HEK293 (cell line): ENCODE data around the gene PSMD5.

Experiments
- CTCF ChIA-PET: fragments of 350-600 bp; formaldehyde crosslinking; extraction: SDS; loops from one replicate; lab custom pipeline; 2021; ENCODE audit warnings: antibody characterized with exemption; lab: Yijun Ruan, JAX
- POLR2A ChIA-PET: fragments of 300-600 bp; formaldehyde crosslinking; extraction: SDS; loops from one replicate; lab custom pipeline; 2020; ENCODE audit warnings: antibody characterized with exemption, inconsistent platforms; lab: Yijun Ruan, JAX
- H3K27ac ChIP-seq: fragments of 200-500 bp; sonication (Bioruptor generic); 2 replicates; pipeline ENCODE4 v1.5.1; 2014; ENCODE audit warnings: low read depth, low read length, control low read depth, inconsistent platforms; ENCODE audit errors: extremely low read depth
- H3K36me3 ChIP-seq, 2 experiments: fragments of 200-500 bp in 1 of 2; sonication (Bioruptor generic) in 1 of 2; 1 replicate in 1 of 2; 2 replicates in 1 of 2; pipeline ENCODE4 v1.5.1; 2014 to 2017; ENCODE audit warnings: inconsistent platforms in 2 of 2, low read length in 2 of 2; ENCODE audit not compliant: control insufficient read depth in 2 of 2, insufficient read depth in 1 of 2
- H3K4me1 ChIP-seq: fragments of 200-500 bp; sonication (Bioruptor generic); 2 replicates; pipeline ENCODE4 v1.5.1; 2014; ENCODE audit warnings: mild to moderate bottlenecking, low read length, inconsistent platforms; ENCODE audit not compliant: control insufficient read depth, insufficient read depth
- H3K4me3 ChIP-seq: 2 replicates; pipeline ENCODE4 v1.5.1; 2011; ENCODE audit warnings: low read depth, mild to moderate bottlenecking, control low read depth, low read length, moderate library complexity
- H3K9me3 ChIP-seq: fragments of 200-500 bp; sonication (Bioruptor generic); 2 replicates; pipeline ENCODE4 v1.5.1; 2014; ENCODE audit warnings: low read depth, low read length, inconsistent platforms; ENCODE audit not compliant: control insufficient read depth, insufficient read depth
- IKZF3 ChIP-seq: fragments of 450-650 bp; IDR thresholded peaks from 2 replicates; pipeline ENCODE4 v1.5.0; 2018; ENCODE audit warnings: missing biosample characterization, mild to moderate bottlenecking, missing genetic modification characterization, moderate library complexity
- WT1 ChIP-seq: fragments of 450-650 bp; formaldehyde crosslinking; IDR thresholded peaks from 2 replicates; pipeline ENCODE4 v1.5.1; 2016; ENCODE audit warnings: missing biosample characterization, missing genetic modification characterization
- ZBTB8A ChIP-seq: fragments of 450-650 bp; formaldehyde crosslinking; IDR thresholded peaks from 2 replicates; pipeline ENCODE4 v1.5.1; 2016; ENCODE audit warnings: missing biosample characterization, missing genetic modification characterization
- ZNF121 ChIP-seq: fragments of 450-650 bp; formaldehyde crosslinking; IDR thresholded peaks from 2 replicates; pipeline ENCODE4 v1.5.1; 2016; ENCODE audit warnings: missing biosample characterization, missing genetic modification characterization
- ZNF138 ChIP-seq: fragments of 450-650 bp; formaldehyde crosslinking; IDR thresholded peaks from 2 replicates; pipeline ENCODE4 v1.5.1; 2016; ENCODE audit warnings: missing biosample characterization, missing genetic modification characterization, borderline replicate concordance
- ZNF169 ChIP-seq: fragments of 450-650 bp; formaldehyde crosslinking; IDR thresholded peaks from 2 replicates; pipeline ENCODE4 v1.5.1; 2016; ENCODE audit warnings: missing biosample characterization, missing genetic modification characterization
- ZNF324 ChIP-seq: fragments of 450-650 bp; formaldehyde crosslinking; IDR thresholded peaks from 2 replicates; pipeline ENCODE4 v1.5.1; 2016; ENCODE audit warnings: missing biosample characterization, missing genetic modification characterization
- ZNF341 ChIP-seq: fragments of 450-650 bp; formaldehyde crosslinking; IDR thresholded peaks from 2 replicates; pipeline ENCODE4; 2016; ENCODE audit warnings: low read depth, missing biosample characterization, missing genetic modification characterization
- ZNF529 ChIP-seq: fragments of 450-650 bp; formaldehyde crosslinking; IDR thresholded peaks from 2 replicates; pipeline ENCODE4 v1.5.1; 2017; ENCODE audit warnings: missing genetic modification characterization, missing biosample characterization; ENCODE audit not compliant: insufficient replicate concordance
- ZNF549 ChIP-seq: fragments of 450-650 bp; IDR thresholded peaks from 2 replicates; pipeline ENCODE4 v1.5.1; 2018; ENCODE audit warnings: missing biosample characterization, missing genetic modification characterization, mild to moderate bottlenecking, inconsistent platforms, moderate library complexity
- ZNF561 ChIP-seq: fragments of 450-650 bp; IDR thresholded peaks from 2 replicates; pipeline ENCODE4 v1.5.1; 2018; ENCODE audit warnings: missing biosample characterization, missing genetic modification characterization, borderline replicate concordance
- ZNF624 ChIP-seq: fragments of 450-650 bp; formaldehyde crosslinking; IDR thresholded peaks from 2 replicates; pipeline ENCODE4 v1.5.1; 2017; ENCODE audit warnings: missing biosample characterization, missing genetic modification characterization
- ZNF626 ChIP-seq: fragments of 450-650 bp; sonication (Bioruptor Pico); formaldehyde crosslinking; IDR thresholded peaks from 2 replicates; pipeline ENCODE4 v1.5.1; 2018; ENCODE audit warnings: missing biosample characterization, missing genetic modification characterization, inconsistent platforms
- ZNF629 ChIP-seq: fragments of 450-650 bp; formaldehyde crosslinking; IDR thresholded peaks from 2 replicates; pipeline ENCODE4 v1.5.1; 2017; ENCODE audit warnings: missing biosample characterization, missing genetic modification characterization
- ZNF658 ChIP-seq: fragments of 450-650 bp; formaldehyde crosslinking; IDR thresholded peaks from 2 replicates; pipeline ENCODE4; 2016; ENCODE audit warnings: missing biosample characterization, missing genetic modification characterization
- ZNF768 ChIP-seq: fragments of 450-650 bp; formaldehyde crosslinking; IDR thresholded peaks from 2 replicates; pipeline ENCODE4 v1.5.1; 2018; ENCODE audit warnings: missing biosample characterization, mild to moderate bottlenecking, missing genetic modification characterization
- ZNF830 ChIP-seq: fragments of 450-650 bp; IDR thresholded peaks from 2 replicates; pipeline ENCODE4 v1.5.0; 2018; ENCODE audit warnings: missing biosample characterization, missing genetic modification characterization, low read depth, mild to moderate bottlenecking, moderate library complexity
- ZSCAN16 ChIP-seq: fragments of 450-650 bp; formaldehyde crosslinking; IDR thresholded peaks from 2 replicates; pipeline ENCODE4 v1.5.1; 2016; ENCODE audit warnings: missing biosample characterization, missing genetic modification characterization
- TF ChIP-seq, protein P1 (sequence below): fragments of 450-650 bp; formaldehyde crosslinking; IDR thresholded peaks from 2 replicates; pipeline ENCODE4 v1.5.1; 2016; ENCODE audit warnings: missing biosample characterization, missing genetic modification characterization
- TF ChIP-seq, protein P2 (sequence below): fragments of 450-650 bp; IDR thresholded peaks from 2 replicates; pipeline ENCODE4 v1.5.1; 2018; ENCODE audit warnings: missing biosample characterization, missing genetic modification characterization
- TF ChIP-seq, protein P3 (sequence below): fragments of 450-650 bp; formaldehyde crosslinking; IDR thresholded peaks from 2 replicates; pipeline ENCODE4 v1.5.1; 2016; ENCODE audit warnings: missing biosample characterization, missing genetic modification characterization
- TF ChIP-seq, protein P4 (sequence below): fragments of 450-650 bp; formaldehyde crosslinking; IDR thresholded peaks from 2 replicates; pipeline ENCODE4 v1.5.1; 2017; ENCODE audit warnings: missing biosample characterization, mild to moderate bottlenecking, missing genetic modification characterization, moderate library complexity
- TF ChIP-seq, protein P5 (sequence below): fragments of 450-650 bp; formaldehyde crosslinking; IDR thresholded peaks from 2 replicates; pipeline ENCODE4; 2016; ENCODE audit warnings: missing biosample characterization, missing genetic modification characterization

Gene PSMD5

DNA sequence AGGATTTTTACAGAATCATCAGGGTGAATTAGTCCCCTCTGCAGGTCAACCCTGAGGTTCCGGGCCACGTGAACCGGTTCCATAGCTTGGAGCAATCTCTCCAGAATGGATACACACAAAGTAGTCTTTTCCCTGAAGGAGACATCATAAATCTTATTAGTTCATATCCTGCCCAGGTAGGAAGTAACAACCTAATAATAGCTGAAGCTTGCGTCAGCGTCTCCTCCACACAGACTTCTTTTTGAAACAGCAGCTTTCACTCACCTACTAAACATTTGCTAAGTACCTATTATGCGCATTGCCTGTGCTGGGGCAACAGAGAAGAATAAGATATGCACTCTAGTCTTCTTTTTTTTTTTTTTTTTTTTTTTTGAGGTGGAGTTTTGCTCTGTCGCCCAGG lies 9.4 kb downstream of the PSMD5 start:
- POLR2A ChIA-PET: no interaction called here
- Histone ChIP-seq H3K27ac (no peak overlapping the region), H3K4me3 (no peak overlapping the region), H3K4me1 (no peaks in the 10 kb centered on the region), H3K36me3 (no peaks in the 10 kb centered on the region), H3K9me3 (no peaks in the 10 kb centered on the region)
- TF ChIP-seq, protein P1, sequence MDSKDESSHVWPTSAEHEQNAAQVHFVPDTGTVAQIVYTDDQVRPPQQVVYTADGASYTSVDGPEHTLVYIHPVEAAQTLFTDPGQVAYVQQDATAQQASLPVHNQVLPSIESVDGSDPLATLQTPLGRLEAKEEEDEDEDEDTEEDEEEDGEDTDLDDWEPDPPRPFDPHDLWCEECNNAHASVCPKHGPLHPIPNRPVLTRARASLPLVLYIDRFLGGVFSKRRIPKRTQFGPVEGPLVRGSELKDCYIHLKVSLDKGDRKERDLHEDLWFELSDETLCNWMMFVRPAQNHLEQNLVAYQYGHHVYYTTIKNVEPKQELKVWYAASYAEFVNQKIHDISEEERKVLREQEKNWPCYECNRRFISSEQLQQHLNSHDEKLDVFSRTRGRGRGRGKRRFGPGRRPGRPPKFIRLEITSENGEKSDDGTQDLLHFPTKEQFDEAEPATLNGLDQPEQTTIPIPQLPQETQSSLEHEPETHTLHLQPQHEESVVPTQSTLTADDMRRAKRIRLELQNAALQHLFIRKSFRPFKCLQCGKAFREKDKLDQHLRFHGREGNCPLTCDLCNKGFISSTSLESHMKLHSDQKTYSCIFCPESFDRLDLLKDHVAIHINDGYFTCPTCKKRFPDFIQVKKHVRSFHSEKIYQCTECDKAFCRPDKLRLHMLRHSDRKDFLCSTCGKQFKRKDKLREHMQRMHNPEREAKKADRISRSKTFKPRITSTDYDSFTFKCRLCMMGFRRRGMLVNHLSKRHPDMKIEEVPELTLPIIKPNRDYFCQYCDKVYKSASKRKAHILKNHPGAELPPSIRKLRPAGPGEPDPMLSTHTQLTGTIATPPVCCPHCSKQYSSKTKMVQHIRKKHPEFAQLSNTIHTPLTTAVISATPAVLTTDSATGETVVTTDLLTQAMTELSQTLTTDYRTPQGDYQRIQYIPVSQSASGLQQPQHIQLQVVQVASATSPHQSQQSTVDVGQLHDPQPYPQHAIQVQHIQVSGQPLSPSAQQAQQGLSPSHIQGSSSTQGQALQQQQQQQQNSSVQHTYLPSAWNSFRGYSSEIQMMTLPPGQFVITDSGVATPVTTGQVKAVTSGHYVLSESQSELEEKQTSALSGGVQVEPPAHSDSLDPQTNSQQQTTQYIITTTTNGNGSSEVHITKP: 0 out of 2 replicates have a peak, but pooled peaks have one; percentile 3
- no peak for TF ChIP-seq ZNF324
- TF ChIP-seq ZNF629 (tag by site-specific recombination): no peak
- CTCF ChIA-PET: interaction anchor here (1.0 to 2.2 kb wide), 2 partner anchors 77 to 104 kb away, joined by 6 to 7 read pairs; no protein-coding TSS in a partner anchor

DNA sequence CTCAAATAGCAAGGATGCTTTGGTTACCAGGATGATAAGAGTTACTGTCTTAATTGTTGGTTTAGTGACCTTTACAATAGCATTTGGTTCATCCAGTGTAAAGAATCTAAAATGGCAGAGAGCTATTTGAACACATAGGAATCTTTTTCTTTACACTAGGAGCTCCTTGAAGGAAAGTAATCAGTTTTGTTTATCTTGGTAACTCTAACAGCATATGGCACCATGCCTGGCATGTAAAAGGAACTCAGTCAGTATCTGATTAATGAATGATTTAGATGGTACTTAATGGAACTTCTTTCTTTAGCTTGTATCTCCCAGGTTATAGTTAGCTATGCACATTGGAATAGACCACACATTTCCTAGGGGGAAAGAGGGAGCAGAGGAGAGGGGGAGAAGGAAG lies 9.9 kb downstream of the PSMD5 start:
- Histone ChIP-seq H3K4me3 (no peak overlapping the region), H3K36me3 (no peaks in the 10 kb centered on the region), H3K27ac (no peak overlapping the region), H3K9me3 (no peaks in the 10 kb centered on the region), H3K4me1 (no peaks in the 10 kb centered on the region)
- no peak for TF ChIP-seq ZNF341 (tag by site-specific recombination)
- no peak for TF ChIP-seq ZNF169 (tag by site-specific recombination)
- TF ChIP-seq ZNF768: no peak
- TF ChIP-seq ZBTB8A (tag by site-specific recombination): no peak
- no peak for TF ChIP-seq ZNF121 (tag by site-specific recombination)
- TF ChIP-seq ZNF138 (tag by site-specific recombination): no peak
- TF ChIP-seq ZNF624 (tag by site-specific recombination): no peak
- no peak for TF ChIP-seq IKZF3
- no peak for TF ChIP-seq ZNF830 (tag by site-specific recombination)
- TF ChIP-seq, protein P2, sequence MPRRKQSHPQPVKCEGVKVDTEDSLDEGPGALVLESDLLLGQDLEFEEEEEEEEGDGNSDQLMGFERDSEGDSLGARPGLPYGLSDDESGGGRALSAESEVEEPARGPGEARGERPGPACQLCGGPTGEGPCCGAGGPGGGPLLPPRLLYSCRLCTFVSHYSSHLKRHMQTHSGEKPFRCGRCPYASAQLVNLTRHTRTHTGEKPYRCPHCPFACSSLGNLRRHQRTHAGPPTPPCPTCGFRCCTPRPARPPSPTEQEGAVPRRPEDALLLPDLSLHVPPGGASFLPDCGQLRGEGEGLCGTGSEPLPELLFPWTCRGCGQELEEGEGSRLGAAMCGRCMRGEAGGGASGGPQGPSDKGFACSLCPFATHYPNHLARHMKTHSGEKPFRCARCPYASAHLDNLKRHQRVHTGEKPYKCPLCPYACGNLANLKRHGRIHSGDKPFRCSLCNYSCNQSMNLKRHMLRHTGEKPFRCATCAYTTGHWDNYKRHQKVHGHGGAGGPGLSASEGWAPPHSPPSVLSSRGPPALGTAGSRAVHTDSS: no peak
- TF ChIP-seq, protein P3, sequence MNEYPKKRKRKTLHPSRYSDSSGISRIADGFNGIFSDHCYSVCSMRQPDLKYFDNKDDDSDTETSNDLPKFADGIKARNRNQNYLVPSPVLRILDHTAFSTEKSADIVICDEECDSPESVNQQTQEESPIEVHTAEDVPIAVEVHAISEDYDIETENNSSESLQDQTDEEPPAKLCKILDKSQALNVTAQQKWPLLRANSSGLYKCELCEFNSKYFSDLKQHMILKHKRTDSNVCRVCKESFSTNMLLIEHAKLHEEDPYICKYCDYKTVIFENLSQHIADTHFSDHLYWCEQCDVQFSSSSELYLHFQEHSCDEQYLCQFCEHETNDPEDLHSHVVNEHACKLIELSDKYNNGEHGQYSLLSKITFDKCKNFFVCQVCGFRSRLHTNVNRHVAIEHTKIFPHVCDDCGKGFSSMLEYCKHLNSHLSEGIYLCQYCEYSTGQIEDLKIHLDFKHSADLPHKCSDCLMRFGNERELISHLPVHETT (tag by site-specific recombination): no peak
- no peak for TF ChIP-seq ZNF529 (tag by site-specific recombination)
- no peak for TF ChIP-seq ZSCAN16 (tag by site-specific recombination)
- TF ChIP-seq ZNF561 (tag by site-specific recombination): no peak
- no peak for TF ChIP-seq ZNF658 (tag by site-specific recombination)
- TF ChIP-seq WT1 (tag by site-specific recombination): no peak
- TF ChIP-seq, protein P4, sequence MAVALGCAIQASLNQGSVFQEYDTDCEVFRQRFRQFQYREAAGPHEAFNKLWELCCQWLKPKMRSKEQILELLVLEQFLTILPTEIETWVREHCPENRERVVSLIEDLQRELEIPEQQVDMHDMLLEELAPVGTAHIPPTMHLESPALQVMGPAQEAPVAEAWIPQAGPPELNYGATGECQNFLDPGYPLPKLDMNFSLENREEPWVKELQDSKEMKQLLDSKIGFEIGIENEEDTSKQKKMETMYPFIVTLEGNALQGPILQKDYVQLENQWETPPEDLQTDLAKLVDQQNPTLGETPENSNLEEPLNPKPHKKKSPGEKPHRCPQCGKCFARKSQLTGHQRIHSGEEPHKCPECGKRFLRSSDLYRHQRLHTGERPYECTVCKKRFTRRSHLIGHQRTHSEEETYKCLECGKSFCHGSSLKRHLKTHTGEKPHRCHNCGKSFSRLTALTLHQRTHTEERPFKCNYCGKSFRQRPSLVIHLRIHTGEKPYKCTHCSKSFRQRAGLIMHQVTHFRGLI (tag by site-specific recombination): no peak
- no peak for TF ChIP-seq ZNF626 (tag by site-specific recombination)
- TF ChIP-seq, protein P5, sequence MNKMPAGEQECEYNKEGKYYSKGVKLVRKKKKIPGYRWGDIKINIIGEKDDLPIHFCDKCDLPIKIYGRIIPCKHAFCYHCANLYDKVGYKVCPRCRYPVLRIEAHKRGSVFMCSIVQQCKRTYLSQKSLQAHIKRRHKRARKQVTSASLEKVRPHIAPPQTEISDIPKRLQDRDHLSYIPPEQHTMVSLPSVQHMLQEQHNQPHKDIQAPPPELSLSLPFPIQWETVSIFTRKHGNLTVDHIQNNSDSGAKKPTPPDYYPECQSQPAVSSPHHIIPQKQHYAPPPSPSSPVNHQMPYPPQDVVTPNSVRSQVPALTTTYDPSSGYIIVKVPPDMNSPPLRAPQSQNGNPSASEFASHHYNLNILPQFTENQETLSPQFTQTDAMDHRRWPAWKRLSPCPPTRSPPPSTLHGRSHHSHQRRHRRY (tag by site-specific recombination): no peak
- TF ChIP-seq ZNF549 (tag by site-specific recombination): no peak
- ChIA-PET CTCF (interaction anchor here (1.0 to 2.2 kb wide), 2 partner anchors 77 to 104 kb away, joined by 6 to 7 read pairs; no protein-coding TSS in a partner anchor), POLR2A (no interaction called here)
